ENCODE data around the gene COPE.
"Not testable (repeated sequence)": the region's sequence is repeated elsewhere in the genome, so short reads cannot be mapped to it uniquely, and the experiment has no call there.

COPE gene

GRCh38 chr19:18908917-18909619 lies 10.1 kb downstream of the COPE start:
- DNase-seq (ENCODE audit: low read depth in 2 of 2) = no peak

- no peak for DNase-seq (ENCODE audit: low read depth in 2 of 2)
These were observed 12.3 kb downstream of the COPE start for GRCh38 chr19:18906605-18907519.

GRCh38 chr19:18905513-18906236 lies 13.5 kb downstream of the COPE start:
- DNase-seq (ENCODE audit: low read depth in 2 of 2) = no peak

- DNase-seq (ENCODE audit: low read depth in 2 of 2) = no peak
These were observed 14.1 kb downstream of the COPE start for GRCh38 chr19:18905058-18905456.

- no peak for DNase-seq (ENCODE audit: low read depth in 2 of 2)
These were observed 14.7 kb downstream of the COPE start for GRCh38 chr19:18904334-18905057.

- no peak for DNase-seq (ENCODE audit: low read depth in 2 of 2)
These were observed 15.8 kb downstream of the COPE start for GRCh38 chr19:18903156-18904037.

- not testable (repeated sequence) for DNase-seq (ENCODE audit: low read depth in 2 of 2)
These were observed 16.7 kb downstream of the COPE start for GRCh38 chr19:18902519-18902918.

- DNase-seq (ENCODE audit: low read depth in 2 of 2) = no peak
These were observed 17.7 kb downstream of the COPE start for GRCh38 chr19:18901491-18901890.

GRCh38 chr19:18900700-18901481 lies 18.3 kb downstream of the COPE start:
- DNase-seq (ENCODE audit: low read depth in 2 of 2) = no peak

GRCh38 chr19:18899624-18900560 lies 19.3 kb downstream of the COPE start:
- no peak for DNase-seq (ENCODE audit: low read depth in 2 of 2)

GRCh38 chr19:18898607-18899408 lies 20.4 kb downstream of the COPE start:
- DNase-seq (ENCODE audit: low read depth in 2 of 2) = no peak

- DNase-seq (ENCODE audit: low read depth in 2 of 2) = no peak
These were observed 21.0 kb downstream of the COPE start for GRCh38 chr19:18898081-18898606.

GRCh38 chr19:18897094-18898029 lies 21.8 kb downstream of the COPE start:
- DNase-seq (ENCODE audit: low read depth in 2 of 2) = no peak

- no peak for DNase-seq (ENCODE audit: low read depth in 2 of 2)
These were observed 22.8 kb downstream of the COPE start for GRCh38 chr19:18896421-18896841.

GRCh38 chr19:18895824-18896341 lies 23.3 kb downstream of the COPE start, which contains the start of gene CERS1:
Gene CERS1 (minus strand): TSS chr19:18896158. CDS start chr19:18896072, 86 bp downstream.
- no peak for DNase-seq (ENCODE audit: low read depth in 2 of 2)
